Measurements from ENCODE around the gene ATP2C2. TPM values are rescaled to one million over a fixed set of nuclear protein-coding genes. Genes with fewer than 3 reads are reported as not detected.
"Not testable (repeated sequence)": the region's sequence is repeated elsewhere in the genome, so short reads cannot be mapped to it uniquely, and the experiment has no call there.

The ATP2C2 gene
- under 0.01 TPM for total RNA-seq

DNA sequence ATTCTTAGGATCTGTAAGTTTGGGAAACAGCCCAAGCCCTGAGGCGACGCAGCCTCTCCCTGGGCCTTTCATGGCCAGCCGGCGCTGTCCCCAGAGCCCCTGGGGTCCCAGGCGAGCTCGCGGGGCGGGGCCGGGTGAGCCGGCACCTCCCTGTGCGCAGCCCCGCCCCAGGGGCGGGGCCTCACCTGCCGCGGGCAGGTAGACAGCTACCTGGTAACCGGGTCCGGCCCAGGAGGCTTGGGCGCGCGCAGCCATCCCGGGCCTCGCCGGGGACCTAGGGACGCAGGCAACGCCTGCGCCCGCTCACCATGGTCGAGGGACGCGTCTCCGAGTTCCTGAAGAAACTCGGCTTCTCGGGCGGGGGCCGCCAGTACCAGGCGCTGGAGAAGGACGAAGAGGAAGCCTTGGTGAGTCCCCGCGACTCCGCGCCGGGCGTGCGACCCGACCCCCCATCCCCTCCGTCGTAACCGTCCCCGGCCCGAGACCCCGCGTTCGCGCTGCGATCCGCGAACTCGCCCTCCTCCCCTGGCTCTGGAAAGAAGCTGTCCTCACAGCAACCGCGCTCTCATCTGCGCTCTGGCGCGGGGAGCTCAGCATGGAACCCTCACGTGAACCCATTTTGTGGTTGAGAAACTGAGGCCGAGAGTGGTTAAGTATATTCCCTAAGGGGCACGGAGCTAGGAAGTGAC, at the start of gene ATP2C2:
Gene ATP2C2 (plus strand): TSS at position 231 of the 689 bp plus-strand sequence. CDS start 78 bp downstream, at position 309.
- no peak for DNase-seq (ENCODE audit: low read depth in 2 of 3, low spot score in 2 of 3)

DNA sequence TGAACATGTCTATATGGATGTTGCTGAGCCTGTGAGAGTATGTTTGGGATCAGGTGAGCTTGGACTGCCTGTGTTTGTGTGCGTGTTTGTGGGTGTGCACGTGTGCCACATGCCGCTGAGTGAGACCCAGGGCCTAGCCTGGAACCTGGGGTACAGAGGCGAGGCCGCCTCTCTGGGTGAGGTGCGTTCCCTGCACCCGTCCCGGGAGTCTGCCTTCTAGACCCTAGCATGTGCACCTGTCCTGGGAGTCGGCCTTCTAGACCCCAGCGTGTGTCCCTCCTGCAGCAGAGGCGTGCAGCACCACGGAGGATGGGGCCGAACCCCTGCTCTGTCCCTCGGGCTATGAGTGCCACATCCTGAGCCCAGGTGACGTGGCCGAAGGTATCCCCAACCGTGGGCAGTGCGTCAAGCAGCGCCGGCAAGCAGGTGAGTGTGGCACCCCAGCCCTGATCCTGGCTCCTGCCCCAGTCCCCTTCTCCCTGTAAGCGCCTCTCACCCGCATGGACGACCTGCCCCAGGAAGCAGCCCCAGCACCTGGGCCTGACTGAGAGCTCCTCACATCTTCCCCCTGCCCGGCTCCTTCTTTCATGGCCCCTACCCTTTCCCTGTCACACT, 49.1 kb upstream of the ATP2C2 start:
- DNase-seq (ENCODE audit: low read depth in 2 of 3, low spot score in 2 of 3): no peak

DNA sequence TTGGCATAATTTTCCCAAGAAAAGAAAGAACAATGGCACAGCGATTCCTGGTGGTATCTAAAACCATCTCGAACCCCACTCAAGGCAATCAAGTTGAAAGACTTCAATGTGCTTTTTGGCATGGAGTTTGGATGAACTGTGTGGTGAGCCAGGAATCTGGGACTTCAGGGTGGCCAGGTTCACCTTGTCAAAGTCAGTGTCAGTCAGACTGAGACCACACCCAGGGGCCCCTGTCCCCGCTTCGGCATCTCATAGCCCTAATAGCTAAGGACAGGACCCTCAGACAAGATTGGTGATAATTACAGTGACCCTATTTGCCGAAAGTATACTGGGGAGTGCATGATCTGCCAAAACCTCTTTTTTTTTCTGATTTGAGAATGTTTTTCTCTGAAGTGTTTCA, 47.8 kb upstream of the ATP2C2 start:
- no peak for DNase-seq (ENCODE audit: low read depth in 2 of 3, low spot score in 2 of 3)

DNA sequence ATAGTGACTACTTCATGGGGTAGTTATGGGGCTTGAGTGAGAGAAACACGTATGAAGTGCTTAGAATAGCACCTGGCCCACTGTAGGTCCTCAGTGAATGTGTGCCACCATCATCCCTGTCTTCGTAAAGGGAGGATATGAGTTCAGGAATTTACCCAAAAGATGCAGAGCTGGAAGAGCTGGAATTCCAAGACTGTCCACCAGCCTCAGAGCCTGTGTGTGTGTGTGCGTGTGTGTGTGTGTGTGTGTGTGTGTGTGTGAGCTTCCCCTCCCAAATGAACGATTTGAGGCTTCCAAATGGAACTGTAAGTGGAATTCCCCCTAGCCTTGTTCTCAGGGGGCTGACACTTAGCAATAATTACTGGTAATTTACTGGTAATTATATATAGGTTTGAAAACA, 46.4 kb upstream of the ATP2C2 start:
- DNase-seq (ENCODE audit: low read depth in 2 of 3, low spot score in 2 of 3): no peak

DNA sequence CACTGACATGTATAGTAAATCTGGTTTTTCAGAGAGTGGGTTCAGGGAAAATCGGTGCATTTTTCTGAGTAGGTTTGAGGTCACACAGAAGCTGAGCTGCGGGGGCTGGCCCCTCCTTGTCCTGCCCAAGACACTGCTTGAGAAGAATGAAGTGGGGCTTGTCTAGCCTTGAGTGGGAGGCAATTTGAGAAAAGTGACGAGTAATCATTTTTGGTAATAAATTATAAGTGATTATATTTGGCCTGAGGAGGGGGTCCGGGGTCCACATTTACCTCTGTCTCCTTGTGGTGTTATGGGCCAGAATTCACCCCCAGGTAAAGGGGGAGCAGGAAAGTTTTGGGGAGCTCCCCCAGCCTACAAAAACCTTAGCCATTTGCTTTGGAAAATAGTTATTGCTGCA, 45.6 kb upstream of the ATP2C2 start:
- no peak for DNase-seq (ENCODE audit: low read depth in 2 of 3, low spot score in 2 of 3)

DNA sequence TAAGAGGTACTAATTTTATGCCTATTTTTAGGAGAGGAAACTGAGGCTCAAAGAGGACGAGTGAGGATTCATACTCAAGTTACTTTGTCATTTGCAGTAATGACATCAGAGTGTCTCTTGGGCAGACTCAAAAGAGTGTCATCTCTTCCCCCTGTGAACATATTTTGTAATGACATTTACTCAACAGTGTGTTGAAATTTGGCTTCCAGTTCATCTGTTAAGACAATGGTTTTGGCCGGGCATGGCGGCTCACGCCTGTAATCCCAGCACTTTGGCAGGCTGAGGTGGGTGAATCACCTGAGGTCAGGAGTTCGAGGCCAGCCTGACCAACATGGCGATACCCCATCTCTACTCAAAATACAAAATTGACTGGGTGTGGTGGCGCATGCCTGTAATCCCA, 44.7 kb upstream of the ATP2C2 start:
- no peak for DNase-seq (ENCODE audit: low read depth in 2 of 3, low spot score in 2 of 3)

- no peak for DNase-seq (ENCODE audit: low read depth in 2 of 3, low spot score in 2 of 3)
These were observed 43.7 kb upstream of the ATP2C2 start for GRCh38 chr16:84324434-84325262.

DNA sequence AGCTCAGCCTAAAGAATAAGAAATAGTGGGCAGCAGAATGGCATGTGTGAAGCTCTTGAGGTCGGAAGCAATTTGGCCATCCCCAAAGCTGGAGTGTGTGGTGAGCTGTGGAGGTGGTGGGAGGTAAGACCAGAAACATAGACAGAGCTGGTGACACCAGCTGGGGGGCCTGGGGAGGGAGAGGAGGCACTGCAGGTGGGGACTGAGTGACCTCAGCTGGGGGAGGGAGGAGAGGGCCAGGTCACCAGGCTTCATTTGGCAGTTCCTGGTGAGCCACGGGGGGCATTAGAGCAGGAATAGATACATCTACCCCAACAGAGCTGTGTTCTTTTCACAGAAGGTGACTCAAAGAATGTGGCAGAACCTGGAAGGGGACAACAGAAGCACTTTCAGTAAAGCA, 41.8 kb upstream of the ATP2C2 start:
- no peak for DNase-seq (ENCODE audit: low read depth in 2 of 3, low spot score in 2 of 3)

- DNase-seq (ENCODE audit: low read depth in 2 of 3, low spot score in 2 of 3): no peak
These were observed 40.3 kb upstream of the ATP2C2 start for GRCh38 chr16:84327926-84328505.

DNA sequence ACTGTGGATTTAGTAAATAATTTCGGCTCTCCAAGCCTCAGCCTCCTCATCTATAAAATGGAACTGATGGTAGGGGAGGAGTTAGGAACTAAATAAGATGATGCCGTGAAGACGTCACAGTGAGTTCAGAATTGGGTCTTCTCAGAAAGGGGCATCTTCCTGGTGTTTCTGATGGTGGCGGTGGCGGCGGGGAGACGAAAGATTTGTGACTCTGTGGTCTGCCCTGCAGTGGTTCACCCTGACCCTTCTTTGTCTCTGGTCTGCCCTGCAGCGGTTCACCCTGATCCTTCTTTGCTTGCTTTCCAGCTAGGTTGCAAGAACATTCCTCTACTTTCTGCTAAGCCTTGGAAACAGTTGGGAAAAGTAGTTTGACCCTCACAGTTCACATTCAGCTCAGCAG, 39.3 kb upstream of the ATP2C2 start:
- DNase-seq (ENCODE audit: low read depth in 2 of 3, low spot score in 2 of 3): no peak

- no peak for DNase-seq (ENCODE audit: low read depth in 2 of 3, low spot score in 2 of 3)
These were observed 38.3 kb upstream of the ATP2C2 start for GRCh38 chr16:84329843-84330684.

DNA sequence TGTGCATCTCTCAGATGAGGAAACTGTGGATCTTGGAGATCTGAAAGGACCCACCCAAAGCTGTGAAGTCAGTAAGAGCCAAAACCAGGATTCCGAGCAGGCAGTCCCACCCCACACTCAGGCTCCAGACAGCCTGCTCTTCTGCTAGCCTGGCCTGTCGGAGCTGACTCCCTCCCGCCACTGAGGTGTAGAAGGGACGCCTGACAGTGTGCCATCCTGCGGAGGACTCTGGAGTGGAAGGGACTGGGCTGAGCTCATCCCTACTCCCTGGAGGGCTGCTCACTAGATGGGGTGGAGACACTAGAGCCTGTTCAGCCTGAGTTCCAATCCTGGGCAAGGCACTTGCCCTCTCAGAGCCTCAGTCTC, 37.7 kb upstream of the ATP2C2 start:
- DNase-seq (ENCODE audit: low read depth in 2 of 3, low spot score in 2 of 3): no peak

DNA sequence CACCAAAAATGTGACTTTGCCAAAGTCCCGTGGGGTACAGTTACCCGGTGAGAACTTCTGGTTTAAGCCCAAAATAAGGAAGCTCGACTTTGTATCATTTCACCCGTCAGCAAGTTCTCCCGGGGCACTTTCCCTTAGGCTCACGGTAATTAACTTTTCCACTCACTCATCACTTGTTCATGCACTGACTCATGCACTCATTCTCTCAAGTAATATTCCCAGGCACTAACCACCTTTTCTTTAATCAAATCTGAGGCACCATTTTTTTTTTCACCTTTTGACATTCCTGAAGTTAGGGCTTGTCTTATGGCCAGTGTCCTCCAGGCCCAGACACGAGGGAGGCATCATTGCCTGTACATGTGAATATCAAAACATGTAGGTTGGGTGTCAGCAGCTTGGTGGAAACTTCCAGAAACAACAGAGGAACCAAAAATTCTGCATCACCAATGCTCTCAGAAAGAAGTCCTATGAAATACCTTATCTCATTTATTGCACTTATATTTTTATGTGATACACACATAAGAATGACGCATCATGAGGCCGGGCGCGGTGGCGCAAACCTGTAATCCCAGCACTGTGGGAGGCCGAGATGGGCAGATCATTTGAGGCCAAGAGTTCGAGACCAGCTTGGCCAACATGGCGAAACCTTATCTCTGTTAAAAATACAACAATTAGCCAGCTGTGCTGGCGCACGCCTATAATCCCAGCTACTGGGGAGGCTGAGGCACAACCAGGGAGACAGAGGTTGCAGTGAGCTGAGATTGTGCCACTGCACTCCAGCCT, 36.1 kb upstream of the ATP2C2 start:
- DNase-seq (ENCODE audit: low read depth in 2 of 3, low spot score in 2 of 3): no peak

DNA sequence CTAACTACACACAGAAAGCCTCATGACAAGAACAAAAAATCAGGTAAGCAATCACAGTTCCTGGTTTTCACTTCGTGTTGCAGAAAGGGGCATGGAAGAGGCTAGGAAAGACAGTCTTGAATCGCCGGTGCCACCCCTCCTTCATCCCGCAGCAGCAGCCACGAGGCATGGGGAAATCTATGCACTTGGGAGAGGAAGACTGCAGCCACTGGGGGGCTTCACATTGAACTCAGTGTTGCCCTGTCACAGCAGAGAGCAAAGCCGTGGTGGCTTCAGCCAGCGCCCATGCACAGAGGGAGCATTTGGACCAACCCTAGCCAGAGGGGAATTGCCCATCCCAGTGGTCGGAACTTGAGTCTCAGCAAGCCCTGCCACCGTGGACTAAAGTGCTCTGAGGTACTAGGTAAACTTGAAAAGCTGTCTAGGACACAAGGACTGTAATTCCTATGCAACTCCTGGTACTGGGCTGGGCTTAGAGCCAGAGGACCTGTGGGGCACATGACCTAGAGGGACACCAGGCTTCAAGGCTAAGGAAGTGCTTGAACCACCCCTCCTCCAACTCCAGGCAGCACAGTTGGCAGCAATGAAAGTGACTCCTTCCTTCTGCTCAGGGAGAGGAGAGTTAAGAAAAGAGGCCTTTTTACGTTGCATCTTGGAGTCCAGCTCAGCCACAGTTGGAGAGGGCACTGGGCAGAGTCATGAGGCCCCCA, 35.2 kb upstream of the ATP2C2 start:
- no peak for DNase-seq (ENCODE audit: low read depth in 2 of 3, low spot score in 2 of 3)

DNA sequence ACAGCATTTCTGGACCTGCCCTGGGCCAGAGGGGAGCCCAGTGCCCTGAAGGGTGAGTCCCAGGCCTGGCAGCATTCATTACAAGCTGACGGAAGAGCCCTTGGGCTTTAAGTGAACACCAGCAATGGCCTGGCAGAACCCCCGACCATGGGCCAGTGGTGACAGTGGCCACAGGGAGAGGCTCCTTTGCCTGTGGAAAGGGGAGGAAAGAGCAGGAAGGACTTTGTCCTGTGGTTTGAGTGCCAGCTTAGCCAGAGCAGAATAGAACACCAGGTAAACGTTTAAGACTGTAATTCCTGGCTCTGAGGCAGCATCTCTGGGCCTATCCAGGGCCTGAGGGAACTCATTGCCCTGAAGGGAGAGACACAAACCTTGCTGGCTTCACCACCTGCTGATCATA, 34.3 kb upstream of the ATP2C2 start:
- DNase-seq (ENCODE audit: low read depth in 2 of 3, low spot score in 2 of 3): no peak

GRCh38 chr16:84334482-84334881, 33.9 kb upstream of the ATP2C2 start:
- no peak for DNase-seq (ENCODE audit: low read depth in 2 of 3, low spot score in 2 of 3)

GRCh38 chr16:84337236-84337635, 31.1 kb upstream of the ATP2C2 start:
- not testable (repeated sequence) for DNase-seq (ENCODE audit: low read depth in 2 of 3, low spot score in 2 of 3)

GRCh38 chr16:84339311-84339710, 29.0 kb upstream of the ATP2C2 start:
- no peak for DNase-seq (ENCODE audit: low read depth in 2 of 3, low spot score in 2 of 3)

DNA sequence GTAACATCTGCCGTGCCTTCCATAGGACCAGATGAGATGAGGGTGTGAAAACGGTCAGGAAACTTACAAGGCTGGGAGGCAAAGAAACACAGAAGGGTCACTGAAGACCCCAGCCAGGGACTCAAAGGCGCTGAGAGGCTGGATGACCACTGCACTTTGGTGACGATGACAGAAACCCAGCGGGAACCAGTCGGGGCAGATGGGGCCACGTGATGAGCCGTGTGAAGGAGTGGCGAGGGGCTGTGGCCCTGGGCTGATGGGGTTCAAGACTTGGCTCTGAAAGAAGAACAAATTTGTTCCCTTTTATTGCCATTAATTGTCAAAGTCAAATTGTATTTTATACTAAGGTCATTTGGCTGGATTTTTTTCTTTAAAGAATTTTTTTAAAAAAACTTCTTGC, 28.6 kb upstream of the ATP2C2 start:
- no peak for DNase-seq (ENCODE audit: low read depth in 2 of 3, low spot score in 2 of 3)

Data from hematopoietic multipotent progenitor cell (in vitro differentiated cells).